ENCODE measurements around the gene LYRM4.
"Not testable (repeated sequence)": the region's sequence is repeated elsewhere in the genome, so short reads cannot be mapped to it uniquely, and the experiment has no call there.

LYRM4 gene

GRCh38 chr6:5139828-5140771, 120.7 kb downstream of the LYRM4 start:
- DNase-seq: no peak

GRCh38 chr6:5138995-5139827, 121.5 kb downstream of the LYRM4 start:
- no peak for DNase-seq

DNA sequence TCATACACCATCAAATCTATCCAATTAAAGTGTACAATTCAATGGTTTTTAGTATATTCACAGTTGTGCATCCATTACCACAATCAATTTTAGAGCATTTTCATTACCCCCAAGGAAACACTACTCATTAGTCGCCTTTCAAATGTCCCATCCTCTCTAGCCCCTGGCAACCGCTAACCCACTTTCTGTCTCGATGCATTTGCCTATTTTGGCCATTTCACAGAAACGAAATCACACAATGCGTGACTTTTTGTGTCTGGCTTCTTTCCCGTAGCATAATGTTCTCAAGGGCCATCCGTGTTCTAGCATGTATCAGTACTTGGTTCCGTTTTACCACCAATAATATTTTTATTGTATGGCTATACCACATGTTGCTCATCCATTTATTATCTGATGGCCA, 123.9 kb downstream of the LYRM4 start:
- DNase-seq: no peak

- DNase-seq: peak in 2 of 4 experiments; percentile 3 to 22
These were observed 124.9 kb downstream of the LYRM4 start for GRCh38 chr6:5135788-5136376.

- DNase-seq: no peak
These were observed 126.8 kb downstream of the LYRM4 start for GRCh38 chr6:5133943-5134342.

- DNase-seq: no peak
These were observed 128.0 kb downstream of the LYRM4 start for GRCh38 chr6:5132731-5133130.

- no peak for DNase-seq
These were observed 130.4 kb downstream of the LYRM4 start for GRCh38 chr6:5130135-5130866.

DNA sequence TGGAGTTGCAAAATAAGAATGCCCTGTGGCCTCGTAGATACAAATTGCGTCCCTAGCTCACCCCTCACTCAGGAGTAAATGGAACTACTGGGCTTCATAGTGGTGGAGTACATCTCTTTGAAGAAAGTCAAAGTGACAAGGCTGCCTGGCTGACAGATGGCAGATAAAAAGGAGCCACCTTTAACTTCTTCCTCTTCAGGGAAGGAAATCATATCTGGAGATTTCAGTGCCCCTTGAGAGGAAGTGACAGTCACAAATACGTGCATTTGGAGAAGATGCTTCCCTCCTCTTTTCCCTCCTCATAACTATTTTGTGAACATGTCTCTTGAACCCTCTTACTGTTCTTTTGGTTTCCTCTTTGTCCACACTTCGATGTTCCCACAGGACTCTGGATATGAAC, 132.4 kb downstream of the LYRM4 start:
- DNase-seq: no peak

GRCh38 chr6:5127106-5127687, 133.6 kb downstream of the LYRM4 start:
- no peak for DNase-seq

DNA sequence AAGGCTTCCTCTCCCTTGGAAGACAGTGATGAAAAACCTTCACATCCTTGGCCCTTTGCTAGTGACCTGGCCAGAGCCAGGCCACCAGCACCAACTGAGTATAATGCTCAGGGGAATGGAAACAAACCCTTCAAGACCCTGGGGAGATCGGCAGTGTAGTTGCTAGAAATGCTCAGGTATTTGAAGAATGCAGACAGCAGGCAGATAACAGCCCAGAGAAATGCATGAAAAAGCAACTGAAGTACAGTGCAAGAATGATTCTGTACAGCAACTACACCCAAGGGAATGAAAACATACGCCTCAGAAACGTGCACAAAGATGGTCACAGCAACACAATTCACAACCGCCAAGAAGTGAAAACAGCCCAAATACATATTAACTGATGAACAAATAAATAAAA, 134.5 kb downstream of the LYRM4 start:
- DNase-seq: no peak

DNA sequence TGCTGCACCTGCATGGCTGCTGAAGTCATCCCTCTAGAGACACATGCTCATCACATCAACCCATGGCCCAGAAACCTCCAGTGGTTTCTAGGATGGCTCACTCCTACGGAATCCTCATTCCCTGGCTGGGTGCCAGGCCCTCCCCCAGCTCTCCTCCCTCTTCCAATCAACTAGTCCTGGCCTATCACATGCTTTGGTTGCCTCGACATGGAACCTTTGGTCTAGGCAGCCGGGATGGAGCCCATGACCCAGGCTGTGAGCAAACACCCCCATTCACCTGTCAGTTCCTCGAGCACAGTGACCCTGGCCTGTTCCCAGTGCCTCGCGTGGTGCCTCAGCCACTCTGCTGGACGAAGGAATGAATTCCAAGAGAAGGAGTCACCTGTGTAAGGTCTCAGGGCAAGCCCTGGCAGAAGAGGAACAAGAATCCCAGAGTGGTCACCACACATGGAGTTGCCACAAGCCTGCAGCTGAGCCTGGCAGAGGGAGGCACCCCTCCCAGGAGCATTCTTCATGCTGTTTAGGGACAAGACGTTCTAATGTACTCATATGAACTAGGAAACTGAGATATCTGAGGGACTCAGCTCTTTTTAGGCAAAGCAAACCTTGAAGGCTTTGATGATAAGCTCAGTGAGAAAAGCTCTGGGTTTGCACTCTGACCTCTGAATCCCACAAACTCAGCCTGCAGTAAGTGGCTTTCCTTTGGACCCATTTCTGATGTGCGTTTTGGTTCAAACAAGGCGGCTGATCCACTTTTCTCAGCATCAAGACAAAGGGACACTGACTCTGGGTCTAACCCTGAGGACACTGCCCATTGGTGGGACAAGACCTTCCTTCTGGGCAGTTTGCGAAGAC, 135.4 kb downstream of the LYRM4 start:
- no peak for DNase-seq

DNA sequence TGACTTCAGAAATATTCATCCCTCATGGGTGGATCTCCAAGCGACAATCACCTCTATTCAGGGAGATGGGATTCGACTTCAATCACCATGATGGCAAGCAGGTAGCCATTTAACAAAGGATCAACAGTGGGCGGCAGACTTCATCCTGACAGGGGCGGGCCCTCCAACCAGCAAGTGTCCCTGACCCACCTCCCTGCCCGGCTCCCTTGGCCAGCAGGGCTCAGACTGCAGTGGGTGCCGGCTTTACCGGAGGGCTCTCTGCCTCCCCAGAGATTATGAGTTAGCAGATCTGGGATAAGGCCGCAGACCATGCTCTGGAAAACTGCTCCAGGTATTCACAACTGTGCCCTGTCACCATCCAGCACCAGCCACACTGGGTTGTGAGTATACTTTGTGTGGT, 136.2 kb downstream of the LYRM4 start:
- no peak for DNase-seq

DNA sequence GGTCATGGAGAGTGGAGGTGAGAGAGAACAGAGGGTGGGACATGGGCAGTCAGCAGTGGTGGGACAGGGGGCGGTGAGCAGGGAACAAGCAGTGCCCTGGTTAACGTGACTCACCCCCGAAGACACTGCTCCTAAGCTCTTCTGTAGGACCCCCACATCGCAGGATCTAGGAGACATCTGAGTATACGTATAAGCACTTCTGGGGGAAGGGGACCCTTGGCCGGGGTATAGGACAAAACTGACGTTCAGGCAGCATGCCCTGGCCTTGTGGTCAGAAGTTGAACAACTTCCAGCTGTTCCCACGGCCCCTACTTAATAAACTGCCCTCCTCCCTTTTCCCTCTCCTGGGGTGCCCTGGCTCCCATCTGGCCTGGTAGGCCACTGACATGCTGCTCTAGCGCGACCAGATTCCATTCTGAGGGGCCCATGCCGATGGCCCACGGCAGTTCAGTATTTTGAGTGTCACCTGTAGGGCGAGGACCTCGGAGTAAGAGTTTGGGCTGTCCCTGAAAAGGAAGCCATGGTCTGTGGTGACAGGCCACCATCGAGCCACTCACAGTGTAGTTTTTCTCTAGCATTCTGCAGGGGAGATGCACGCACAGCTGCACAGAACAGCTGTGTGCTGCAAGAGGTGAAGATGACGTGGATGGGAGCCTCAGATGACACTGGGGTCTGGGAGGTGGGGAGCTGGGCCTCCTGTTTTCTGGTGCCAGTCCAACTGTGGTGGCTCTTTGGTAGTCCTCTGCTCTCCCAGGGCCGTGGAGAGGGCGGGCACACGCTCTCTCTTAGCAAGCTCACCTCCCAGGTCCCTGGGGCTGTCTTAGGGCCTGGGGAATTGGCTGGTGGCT, 137.2 kb downstream of the LYRM4 start:
- DNase-seq: no peak

DNA sequence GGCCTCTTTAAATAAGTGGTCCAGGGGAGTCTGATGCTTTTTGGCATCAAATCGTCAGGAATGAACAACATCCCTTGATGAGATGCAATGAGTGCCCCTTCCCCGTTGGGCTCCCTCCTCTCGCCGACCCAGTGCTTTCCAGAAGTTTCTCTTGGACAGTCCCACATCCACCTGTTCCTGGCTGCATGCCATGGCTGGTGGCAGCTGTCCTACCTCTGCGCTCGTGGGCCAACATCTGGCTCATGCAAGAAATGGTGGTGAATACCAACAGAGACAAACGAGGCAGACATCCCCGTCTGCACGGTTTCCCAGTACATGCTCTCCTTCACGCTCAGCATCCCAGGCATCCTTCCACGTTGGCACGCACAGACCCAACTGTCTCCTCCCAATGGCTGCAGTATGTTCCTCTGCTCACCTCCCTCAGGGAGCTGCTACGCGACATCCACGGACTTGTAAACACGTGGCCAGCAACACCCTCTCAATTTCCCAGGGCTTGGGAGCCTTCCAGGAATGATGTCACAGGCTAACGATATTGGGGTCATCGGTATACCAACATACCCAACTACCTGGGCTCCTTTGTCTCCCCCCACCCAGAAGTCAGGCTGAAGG, 138.1 kb downstream of the LYRM4 start:
- DNase-seq: no peak

DNA sequence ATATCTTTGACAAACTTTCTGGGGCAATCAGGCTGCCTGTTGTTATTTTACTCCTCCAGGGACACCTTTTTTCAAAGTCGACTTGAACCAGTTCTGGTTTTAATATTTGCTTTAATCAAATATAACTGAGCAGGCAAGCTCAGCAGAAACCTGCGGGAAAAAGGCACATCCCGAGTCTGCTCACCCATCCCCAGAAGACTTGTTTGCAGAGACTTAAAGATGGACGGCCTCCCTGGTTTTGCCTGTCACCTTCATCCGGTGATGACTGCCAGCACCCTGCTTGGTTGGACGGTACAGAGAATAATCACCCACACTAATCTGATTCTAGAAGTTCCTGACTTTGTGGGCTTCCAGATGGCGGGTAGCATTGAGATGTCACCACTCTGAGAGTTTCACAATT, 138.8 kb downstream of the LYRM4 start:
- DNase-seq: no peak

GRCh38 chr6:5121479-5121878, 139.3 kb downstream of the LYRM4 start:
- DNase-seq: no peak

DNA sequence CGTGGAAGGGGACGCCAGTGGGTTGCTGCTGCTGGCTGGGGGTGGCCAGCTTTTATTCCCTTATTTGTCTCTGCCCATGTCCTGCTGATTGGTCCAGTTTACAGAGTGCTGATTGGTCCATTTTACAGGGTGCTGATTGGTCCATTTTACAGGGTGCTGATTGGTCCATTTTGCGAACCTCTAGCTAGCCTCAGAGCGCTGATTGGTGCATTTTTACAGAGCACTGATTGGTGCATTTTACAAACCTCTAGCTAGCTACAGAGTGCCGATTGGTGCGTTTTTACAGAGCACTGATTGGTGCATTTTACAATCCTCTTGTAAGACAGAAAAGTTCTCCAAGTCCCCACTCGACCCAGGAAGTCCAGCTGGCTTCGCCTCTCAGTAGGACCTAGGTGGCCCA, 140.2 kb downstream of the LYRM4 start:
- not testable (repeated sequence) for DNase-seq

GRCh38 chr6:5120011-5120410, 140.7 kb downstream of the LYRM4 start:
- DNase-seq: no peak

- no peak for DNase-seq
These were observed 141.4 kb downstream of the LYRM4 start for GRCh38 chr6:5119090-5119951.

Measured in activated naive CD4-positive, alpha-beta T cell (primary cell).